GM12872 (cell line): ENCODE measurements around the gene TMEM63C.

Source experiments
- CTCF ChIP-seq: IDR thresholded peaks from 3 replicates; pipeline ENCODE4 v1.5.1; 2011; ENCODE audit warnings: low read depth, mild to moderate bottlenecking, low read length, moderate library complexity; ENCODE audit not compliant: insufficient read depth

TMEM63C gene

GRCh38 chr14:77151245-77151644, 30.4 kb upstream of the TMEM63C start:
- peak; percentile 75 for TF ChIP-seq CTCF

GRCh38 chr14:77151918-77152588, 29.5 kb upstream of the TMEM63C start:
- no peak for TF ChIP-seq CTCF

GRCh38 chr14:77153802-77154201, 27.8 kb upstream of the TMEM63C start:
- no peak for TF ChIP-seq CTCF

GRCh38 chr14:77154421-77154820, 27.2 kb upstream of the TMEM63C start:
- TF ChIP-seq CTCF: no peak

- TF ChIP-seq CTCF: no peak
Observed at GRCh38 chr14:77155083-77155482, 26.5 kb upstream of the TMEM63C start.

GRCh38 chr14:77157740-77158139, 23.9 kb upstream of the TMEM63C start:
- TF ChIP-seq CTCF: no peak

GRCh38 chr14:77158175-77158881, 23.3 kb upstream of the TMEM63C start:
- TF ChIP-seq CTCF: no peak
